Measurements from ENCODE around the gene MCM3. TPM values are rescaled to one million over a fixed set of nuclear protein-coding genes. Genes with fewer than 3 reads are reported as not detected.

The MCM3 gene
- total and polyA plus RNA-seq, 2 donors from 2014 or later = 19.7 to 40.9 TPM

DNA sequence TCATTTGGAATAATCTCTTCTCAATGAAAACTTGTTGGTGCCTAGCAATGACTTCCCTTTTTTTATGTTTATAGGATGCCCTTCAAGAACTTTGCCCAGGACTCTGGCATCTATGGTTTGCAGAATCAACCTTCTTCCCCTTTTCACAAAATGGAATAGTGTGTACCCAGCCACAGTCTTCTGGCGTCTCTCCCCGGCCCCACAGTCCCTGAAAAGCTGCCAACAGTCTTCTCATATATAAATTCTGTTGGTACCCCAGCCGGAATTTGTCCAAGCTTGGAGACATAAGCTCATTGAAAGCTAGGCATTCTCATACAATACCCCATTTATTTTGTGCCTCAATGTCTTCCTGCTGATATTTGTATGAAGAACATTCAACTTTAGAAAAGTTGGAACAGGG is 26.4 kb upstream of the MCM3 start:
- no peak for TF ChIP-seq CTCF (IDR thresholded peaks at IDR 0.05; ENCODE audit: borderline replicate concordance, extremely low read depth, insufficient read depth)
- intact Hi-C loops (cut with DNase I) = no loop called here
- H3K9ac ChIP-seq (ENCODE audit: low read length in 3 of 3) = no peak overlapping the region

DNA sequence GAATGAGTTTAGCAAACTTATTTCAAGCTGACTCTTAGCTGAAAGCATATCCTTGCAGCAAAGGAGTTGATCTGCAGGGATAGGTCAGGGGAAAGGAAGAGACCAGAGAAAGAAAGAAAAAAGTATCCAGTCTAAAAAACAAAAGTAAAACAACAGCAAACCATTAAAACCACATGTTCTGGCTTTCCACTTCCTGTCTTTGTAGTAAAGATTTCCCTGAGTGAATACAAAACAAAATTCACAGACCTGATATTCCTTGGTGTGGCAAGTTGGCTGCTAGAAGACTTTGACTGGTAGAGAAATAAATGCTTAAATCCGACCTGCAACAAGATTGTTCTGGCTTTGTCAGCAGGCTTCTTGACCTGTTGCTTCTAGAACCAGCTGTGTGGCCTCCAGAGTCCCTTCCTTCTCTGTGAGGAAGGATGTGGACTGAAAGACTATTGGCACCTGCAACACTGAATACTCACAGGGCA is 23.4 kb upstream of the MCM3 start:
- H3K27ac ChIP-seq (ENCODE audit: low read depth in 2 of 2, low read length in 2 of 2) = no peak overlapping the region

More for the DNA sequence above, 26.4 kb upstream of the MCM3 start:
- DNase-seq (no peak), FAIRE-seq (no peak)
- H3K4me3 ChIP-seq (ENCODE audit: low read length in 3 of 3) = no peak overlapping the region
- H3K9me3 ChIP-seq (ENCODE audit: control insufficient read depth in 2 of 3, insufficient read depth in 1 of 3, low read length in 3 of 3) = no peaks in the 10 kb centered on the region
- no peak overlapping the region for H3K27ac ChIP-seq (ENCODE audit: low read depth in 2 of 2, low read length in 2 of 2)
- H3K27me3 ChIP-seq (ENCODE audit: control insufficient read depth, insufficient read depth, low read length) = no peaks in the 10 kb centered on the region
- H3K36me3 ChIP-seq (ENCODE audit: control insufficient read depth in 2 of 3, insufficient read depth in 3 of 3, low read length in 3 of 3) = no peaks in the 10 kb centered on the region
- H3K4me1 ChIP-seq (ENCODE audit: control insufficient read depth in 2 of 3, insufficient read depth in 2 of 3, low read depth in 1 of 3, low read length in 3 of 3) = no peaks in the 10 kb centered on the region

GRCh38 chr6:52306972-52307870 is 22.7 kb upstream of the MCM3 start:
- no peak overlapping the region for H3K27ac ChIP-seq (ENCODE audit: low read depth in 2 of 2, low read length in 2 of 2)
- no peak for FAIRE-seq
- DNase-seq = peak in 4 of 5 donors; percentile 31 to 72 (median 52)
- H3K9me3 ChIP-seq (ENCODE audit: control insufficient read depth in 2 of 3, insufficient read depth in 1 of 3, low read length in 3 of 3) = no peaks in the 10 kb centered on the region
- H3K4me3 ChIP-seq (ENCODE audit: low read length in 3 of 3) = no peak overlapping the region
- H3K9ac ChIP-seq (ENCODE audit: low read length in 3 of 3) = no peak overlapping the region
- intact Hi-C loops (cut with DNase I) = no loop called here
- H3K27me3 ChIP-seq (ENCODE audit: control insufficient read depth, insufficient read depth, low read length) = no peaks in the 10 kb centered on the region
- no peaks in the 10 kb centered on the region for H3K4me1 ChIP-seq (ENCODE audit: control insufficient read depth in 2 of 3, insufficient read depth in 2 of 3, low read depth in 1 of 3, low read length in 3 of 3)
- TF ChIP-seq CTCF (IDR thresholded peaks at IDR 0.05; ENCODE audit: borderline replicate concordance, extremely low read depth, insufficient read depth) = no peak
- no peaks in the 10 kb centered on the region for H3K36me3 ChIP-seq (ENCODE audit: control insufficient read depth in 2 of 3, insufficient read depth in 3 of 3, low read length in 3 of 3)

More for the DNA sequence above, 23.4 kb upstream of the MCM3 start:
- H3K9ac ChIP-seq (ENCODE audit: low read length in 3 of 3) = no peak overlapping the region
- TF ChIP-seq CTCF (IDR thresholded peaks at IDR 0.05; ENCODE audit: borderline replicate concordance, extremely low read depth, insufficient read depth) = no peak
- intact Hi-C loops (cut with DNase I) = no loop called here
- no peaks in the 10 kb centered on the region for H3K4me1 ChIP-seq (ENCODE audit: control insufficient read depth in 2 of 3, insufficient read depth in 2 of 3, low read depth in 1 of 3, low read length in 3 of 3)
- DNase-seq (no peak), FAIRE-seq (no peak)
- H3K27me3 ChIP-seq (ENCODE audit: control insufficient read depth, insufficient read depth, low read length) = no peaks in the 10 kb centered on the region
- H3K4me3 ChIP-seq (ENCODE audit: low read length in 3 of 3) = no peak overlapping the region
- H3K36me3 ChIP-seq (ENCODE audit: control insufficient read depth in 2 of 3, insufficient read depth in 3 of 3, low read length in 3 of 3) = no peaks in the 10 kb centered on the region
- no peaks in the 10 kb centered on the region for H3K9me3 ChIP-seq (ENCODE audit: control insufficient read depth in 2 of 3, insufficient read depth in 1 of 3, low read length in 3 of 3)
